Breast epithelium (tissue), 3 donors: ENCODE data around the gene DCXR.

Experiments
- POLR2AphosphoS5 ChIP-seq, 3 donors: sonication (generic); formaldehyde crosslinking; IDR thresholded peaks; one replicate each; pipeline ENCODE4 v1.6.1; 2017; ENCODE audit warnings: antibody characterized with exemption in 3 of 3
- TF ChIP-seq, protein P1 (sequence below), 3 donors: fragments of 450-650 bp; IDR thresholded peaks; one replicate each; pipeline ENCODE4 v1.5.1; 2016 to 2017; ENCODE audit warnings: antibody characterized with exemption in 3 of 3, mild to moderate bottlenecking in 3 of 3, moderate library complexity in 3 of 3

DNA sequence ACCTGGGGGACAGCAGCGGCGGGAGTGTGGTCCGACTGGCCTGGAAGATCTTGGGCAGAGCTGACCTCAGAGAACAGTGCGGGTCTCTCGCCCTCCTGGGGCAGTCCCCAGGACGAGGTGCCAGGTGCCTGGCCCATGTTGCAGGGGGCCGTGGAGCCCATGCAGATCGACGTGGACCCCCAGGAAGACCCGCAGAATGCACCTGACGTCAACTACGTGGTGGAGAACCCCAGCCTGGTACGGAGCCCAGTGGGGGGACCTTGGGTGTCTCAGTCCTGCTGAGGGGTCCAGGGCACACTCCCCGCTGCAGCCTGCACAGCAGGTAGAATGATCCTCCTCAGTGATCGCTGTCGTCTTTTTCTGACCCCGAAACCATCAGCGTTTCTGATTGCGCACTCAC is 15.6 kb upstream of the DCXR start:
- TF ChIP-seq, protein P1, sequence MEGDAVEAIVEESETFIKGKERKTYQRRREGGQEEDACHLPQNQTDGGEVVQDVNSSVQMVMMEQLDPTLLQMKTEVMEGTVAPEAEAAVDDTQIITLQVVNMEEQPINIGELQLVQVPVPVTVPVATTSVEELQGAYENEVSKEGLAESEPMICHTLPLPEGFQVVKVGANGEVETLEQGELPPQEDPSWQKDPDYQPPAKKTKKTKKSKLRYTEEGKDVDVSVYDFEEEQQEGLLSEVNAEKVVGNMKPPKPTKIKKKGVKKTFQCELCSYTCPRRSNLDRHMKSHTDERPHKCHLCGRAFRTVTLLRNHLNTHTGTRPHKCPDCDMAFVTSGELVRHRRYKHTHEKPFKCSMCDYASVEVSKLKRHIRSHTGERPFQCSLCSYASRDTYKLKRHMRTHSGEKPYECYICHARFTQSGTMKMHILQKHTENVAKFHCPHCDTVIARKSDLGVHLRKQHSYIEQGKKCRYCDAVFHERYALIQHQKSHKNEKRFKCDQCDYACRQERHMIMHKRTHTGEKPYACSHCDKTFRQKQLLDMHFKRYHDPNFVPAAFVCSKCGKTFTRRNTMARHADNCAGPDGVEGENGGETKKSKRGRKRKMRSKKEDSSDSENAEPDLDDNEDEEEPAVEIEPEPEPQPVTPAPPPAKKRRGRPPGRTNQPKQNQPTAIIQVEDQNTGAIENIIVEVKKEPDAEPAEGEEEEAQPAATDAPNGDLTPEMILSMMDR (IDR thresholded peaks at IDR 0.05) = no peak
- no peak for TF ChIP-seq POLR2AphosphoS5 (IDR thresholded peaks at IDR 0.05)
